PC-3 (cell line): Measurements from ENCODE around the gene POLR1A. TPM values are rescaled to one million over a fixed set of nuclear protein-coding genes. Genes with fewer than 3 reads are reported as not detected.

Experiments used
- ATAC-seq: fragments of 200-7000 bp; cut with Tn5 transposase; 2 replicates; pipeline ENCODE4 v1.9.1; 2020; ENCODE audit warnings: mild to moderate bottlenecking, moderate library complexity
- BruUV-seq: library from RNA; stranded (reverse); fragments of 400-500 nt; replicated peaks from 2 replicates; lab custom pipeline; 2021; lab: Mats Ljungman, UMichigan
- CTCF ChIA-PET: fragments of 300-600 bp; sonication (Branson Sonifier 250); formaldehyde crosslinking; loops from one replicate; lab custom pipeline; 2022; ENCODE audit warnings: antibody characterized with exemption; lab: Charles Lee
- POLR2A ChIA-PET: fragments of 300-600 bp; sonication (Branson Sonifier 250); formaldehyde crosslinking; loops from one replicate; lab custom pipeline; 2022; ENCODE audit warnings: antibody characterized with exemption; ENCODE audit not compliant: unreplicated experiment; lab: Charles Lee
- DNase-seq: peaks from one replicate; pipeline ENCODE4 v3.0.0-alpha.2; 2015
- H2AFZ ChIP-seq: fragments of 300-600 bp; sonication (generic); 2 replicates; pipeline ENCODE4 v1.6.0; 2016; ENCODE audit warnings: antibody characterized with exemption, low read length
- H3F3A ChIP-seq: fragments of 300-600 bp; sonication (generic); one replicate; pipeline ENCODE4 v1.6.0; 2017; ENCODE audit warnings: antibody characterized with exemption, low read length, control low read depth, mild to moderate bottlenecking; ENCODE audit not compliant: unreplicated experiment
- H3K27ac ChIP-seq: fragments of 300-600 bp; sonication (generic); 2 replicates; pipeline ENCODE4 v1.5.1; 2016; ENCODE audit warnings: mild to moderate bottlenecking, low read length
- H3K27me3 ChIP-seq: fragments of 300-600 bp; sonication (generic); 2 replicates; pipeline ENCODE4 v1.6.1; 2016; ENCODE audit warnings: low read length, mixed read lengths
- H3K36me3 ChIP-seq: fragments of 300-600 bp; sonication (generic); 2 replicates; pipeline ENCODE4 v1.6.1; 2016; ENCODE audit warnings: low read depth, mixed run types, low read length, mixed read lengths
- H3K4me1 ChIP-seq: fragments of 300-600 bp; sonication (generic); 2 replicates; pipeline ENCODE4 v1.5.1; 2016; ENCODE audit warnings: low read length; ENCODE audit not compliant: insufficient read depth
- H3K4me2 ChIP-seq: fragments of 300-600 bp; sonication (generic); 2 replicates; pipeline ENCODE4 v1.6.0; 2016; ENCODE audit warnings: low read length
- H3K4me3 ChIP-seq: fragments of 300-600 bp; sonication (generic); 2 replicates; pipeline ENCODE4 v1.5.1; 2016; ENCODE audit warnings: mild to moderate bottlenecking, low read length, mixed read lengths
- H3K79me2 ChIP-seq: fragments of 300-600 bp; sonication (generic); 2 replicates; pipeline ENCODE4 v1.6.1; 2017; ENCODE audit warnings: low read length, mixed read lengths
- H3K9ac ChIP-seq: fragments of 300-600 bp; sonication (generic); 2 replicates; pipeline ENCODE4 v1.6.0; 2016; ENCODE audit warnings: mild to moderate bottlenecking, low read length
- H3K9me2 ChIP-seq: fragments of 300-600 bp; sonication (generic); replicated peaks from 2 replicates; pipeline ENCODE4 v1.6.1; 2016; ENCODE audit warnings: mixed run types, low read length, mixed read lengths
- H3K9me3 ChIP-seq: fragments of 300-600 bp; sonication (generic); 2 replicates; pipeline ENCODE4 v1.6.1; 2016; ENCODE audit warnings: low read length, mixed read lengths
- H4K20me1 ChIP-seq: fragments of 300-600 bp; sonication (generic); 2 replicates; pipeline ENCODE4 v1.6.1; 2016; ENCODE audit warnings: low read length, mixed read lengths
- CTCF ChIP-seq: fragments of 300-600 bp; sonication (generic); conservative IDR thresholded peaks from 2 replicates; pipeline ENCODE4 v1.5.1; 2017; ENCODE audit warnings: antibody characterized with exemption, low read depth, mild to moderate bottlenecking, low read length
- EZH2 ChIP-seq: fragments of 300-600 bp; sonication (generic); IDR thresholded peaks from one replicate; pipeline ENCODE4 v1.6.1; 2017; ENCODE audit warnings: antibody characterized with exemption, mild to moderate bottlenecking, low read length; ENCODE audit not compliant: unreplicated experiment
- EZH2phosphoT487 ChIP-seq: fragments of 300-600 bp; sonication (generic); IDR thresholded peaks from 2 replicates; pipeline ENCODE4 v1.6.1; 2018; ENCODE audit warnings: mild to moderate bottlenecking, antibody characterized with exemption, low read length, borderline replicate concordance
- intact Hi-C: fragments of 100-400 bp; cut with micrococcal nuclease; formaldehyde crosslinking; loops from 2 replicates; pipeline ENCODE4 v1.9.0; 2023
- total RNA-seq: library from RNA; depleted of rRNA; stranded (reverse); fragments of >200 nt; gene quantifications from 2 replicates; pipeline ENCODE4 v1.2.3, GENCODE V29; 2014

POLR1A gene
- total RNA-seq, 1 experiment from 2014 or later, result 25.1 TPM

- Histone ChIP-seq H3K79me2 (no peaks in the 10 kb centered on the region), H3K27me3 (no peaks in the 10 kb centered on the region), H4K20me1 (no peaks in the 10 kb centered on the region), H3K27ac (no peak overlapping the region), H3K9me3 (no peaks in the 10 kb centered on the region), H3K4me1 (no peaks in the 10 kb centered on the region; the same call in 1 of the 2 replicates), H3K4me2 (no peak overlapping the region), H3K4me3 (no peak overlapping the region), H2AFZ (no peak overlapping the region), H3K36me3 (peaks cover 35% of the 10 kb centered on the region), H3K9ac (no peak overlapping the region), H3K9me2 (no peaks in the 10 kb centered on the region), H3F3A (no peaks in the 10 kb centered on the region)
- DNase-seq, result no peak
- CTCF ChIA-PET, result interaction anchor here (0.9 kb wide), 1 partner anchor 228 kb away, joined by 3 read pairs; no protein-coding TSS in a partner anchor
- TF ChIP-seq EZH2phosphoT487, result no peak
- no peak for TF ChIP-seq CTCF
- no peak for TF ChIP-seq EZH2
- no peak for ATAC-seq
- no TSS peak for BruUV-seq
- POLR2A ChIA-PET, result no interaction called here
- intact Hi-C loops, result no loop called here
Measured at GRCh38 chr2:86055314-86055713, 50.4 kb downstream of the POLR1A start.

DNA sequence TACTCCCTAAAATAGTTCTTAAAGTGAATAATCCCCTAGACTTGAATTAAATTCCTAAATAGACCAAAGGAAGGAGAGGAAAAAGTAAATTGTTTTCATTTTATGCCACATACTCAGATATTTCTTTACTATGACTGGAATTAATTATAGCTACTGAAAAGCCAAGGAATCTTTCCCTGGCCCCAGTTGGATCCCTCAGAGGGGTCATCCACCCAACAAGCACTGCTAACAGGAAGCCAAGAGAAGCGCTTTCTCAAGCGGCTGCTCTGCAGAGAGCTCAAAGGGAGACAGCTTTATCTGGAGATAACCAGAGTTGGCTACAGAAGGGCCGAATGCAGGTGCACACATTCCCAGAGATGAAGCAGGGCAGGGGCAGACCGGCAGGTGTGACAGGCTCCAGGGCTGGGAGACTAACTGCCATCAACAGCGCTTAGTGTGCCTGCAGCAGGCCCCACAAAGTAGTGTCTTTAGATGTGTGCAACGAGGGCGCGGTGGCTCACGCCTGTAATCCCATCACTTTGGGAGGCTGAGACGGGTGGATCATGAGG is 51.1 kb downstream of the POLR1A start:
- Histone ChIP-seq H4K20me1 (no peaks in the 10 kb centered on the region), H2AFZ (no peak overlapping the region), H3K4me2 (no peak overlapping the region), H3K9me3 (no peaks in the 10 kb centered on the region), H3K4me1 (no peaks in the 10 kb centered on the region), H3K27ac (no peak overlapping the region), H3K36me3 (peaks cover 34% of the 10 kb centered on the region), H3K9me2 (no peaks in the 10 kb centered on the region), H3K9ac (no peak overlapping the region), H3K79me2 (no peaks in the 10 kb centered on the region), H3K27me3 (no peaks in the 10 kb centered on the region), H3K4me3 (no peak overlapping the region), H3F3A (no peaks in the 10 kb centered on the region)
- intact Hi-C loops, result no loop called here
- no peak for DNase-seq
- ChIA-PET POLR2A (no interaction called here), CTCF (no interaction called here)
- no TSS peak for BruUV-seq
- TF ChIP-seq EZH2, result no peak
- no peak for TF ChIP-seq EZH2phosphoT487
- TF ChIP-seq CTCF, result no peak
- ATAC-seq, result no peak

- no peaks in the 10 kb centered on the region for H3K27me3 ChIP-seq
- no peaks in the 10 kb centered on the region for H3K9me3 ChIP-seq
- TF ChIP-seq CTCF, result no peak
- TF ChIP-seq EZH2phosphoT487, result no peak
- no peak for TF ChIP-seq EZH2
- no TSS peak for BruUV-seq
- H3K79me2 ChIP-seq, result no peaks in the 10 kb centered on the region
- H2AFZ ChIP-seq, result no peak overlapping the region
- no peak overlapping the region for H3K27ac ChIP-seq
- no peaks in the 10 kb centered on the region for H3F3A ChIP-seq
- H3K9me2 ChIP-seq, result no peaks in the 10 kb centered on the region
- H3K4me2 ChIP-seq, result no peak overlapping the region
- no peaks in the 10 kb centered on the region for H3K4me1 ChIP-seq
- ChIA-PET POLR2A (no interaction called here), CTCF (no interaction called here)
- no peak overlapping the region for H3K9ac ChIP-seq
- intact Hi-C loops, result no loop called here
- no peaks in the 10 kb centered on the region for H4K20me1 ChIP-seq
- no peak overlapping the region for H3K4me3 ChIP-seq
- H3K36me3 ChIP-seq, result peaks cover 43% of the 10 kb centered on the region
- ATAC-seq (no peak), DNase-seq (no peak)
Measured at GRCh38 chr2:86053166-86053565, 52.5 kb downstream of the POLR1A start.
